B cell (primary cell): ENCODE measurements around the gene HOATZ.

Experiments used
- EZH2 ChIP-seq: IDR thresholded peaks from 2 replicates; pipeline ENCODE4 v1.6.1; 2012; ENCODE audit warnings: borderline replicate concordance, low read depth, mild to moderate bottlenecking, moderate library complexity, low read length; ENCODE audit not compliant: insufficient read depth, poor library complexity, severe bottlenecking
- TF ChIP-seq, protein P1 (sequence below): fragments of 200-600 bp; IDR thresholded peaks from one replicate; pipeline ENCODE4 v1.8.0; 2022; ENCODE audit warnings: antibody characterized with exemption, mild to moderate bottlenecking

DNA sequence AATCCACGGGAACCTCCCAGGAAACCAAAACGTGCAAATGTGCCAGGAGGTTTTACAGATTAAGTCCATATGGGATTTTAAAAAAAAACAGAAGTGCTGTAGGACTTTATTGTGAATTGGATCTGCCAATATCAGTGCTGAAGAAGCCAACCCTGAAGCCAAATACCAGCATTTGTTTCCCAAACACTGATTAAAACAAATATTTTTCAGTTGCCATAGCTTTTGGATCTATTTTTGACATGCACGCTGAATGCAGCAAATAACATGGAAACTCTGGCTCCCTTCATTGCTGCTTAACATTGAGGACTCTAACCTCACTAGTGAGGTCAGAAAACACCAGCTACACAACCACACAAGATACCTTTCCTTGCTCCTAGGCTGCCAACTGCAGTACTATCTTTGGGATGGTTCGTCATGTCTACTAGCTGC is 59.3 kb downstream of the HOATZ start:
- TF ChIP-seq, protein P1, sequence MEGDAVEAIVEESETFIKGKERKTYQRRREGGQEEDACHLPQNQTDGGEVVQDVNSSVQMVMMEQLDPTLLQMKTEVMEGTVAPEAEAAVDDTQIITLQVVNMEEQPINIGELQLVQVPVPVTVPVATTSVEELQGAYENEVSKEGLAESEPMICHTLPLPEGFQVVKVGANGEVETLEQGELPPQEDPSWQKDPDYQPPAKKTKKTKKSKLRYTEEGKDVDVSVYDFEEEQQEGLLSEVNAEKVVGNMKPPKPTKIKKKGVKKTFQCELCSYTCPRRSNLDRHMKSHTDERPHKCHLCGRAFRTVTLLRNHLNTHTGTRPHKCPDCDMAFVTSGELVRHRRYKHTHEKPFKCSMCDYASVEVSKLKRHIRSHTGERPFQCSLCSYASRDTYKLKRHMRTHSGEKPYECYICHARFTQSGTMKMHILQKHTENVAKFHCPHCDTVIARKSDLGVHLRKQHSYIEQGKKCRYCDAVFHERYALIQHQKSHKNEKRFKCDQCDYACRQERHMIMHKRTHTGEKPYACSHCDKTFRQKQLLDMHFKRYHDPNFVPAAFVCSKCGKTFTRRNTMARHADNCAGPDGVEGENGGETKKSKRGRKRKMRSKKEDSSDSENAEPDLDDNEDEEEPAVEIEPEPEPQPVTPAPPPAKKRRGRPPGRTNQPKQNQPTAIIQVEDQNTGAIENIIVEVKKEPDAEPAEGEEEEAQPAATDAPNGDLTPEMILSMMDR = no peak
- TF ChIP-seq EZH2 = no peak
